ENCODE measurements around the gene DPYSL5. TPM values are rescaled to one million over a fixed set of nuclear protein-coding genes. Genes with fewer than 3 reads are reported as not detected.

DPYSL5 gene
- total RNA-seq, 2 experiments from 2014 or later, result not detected

DNA sequence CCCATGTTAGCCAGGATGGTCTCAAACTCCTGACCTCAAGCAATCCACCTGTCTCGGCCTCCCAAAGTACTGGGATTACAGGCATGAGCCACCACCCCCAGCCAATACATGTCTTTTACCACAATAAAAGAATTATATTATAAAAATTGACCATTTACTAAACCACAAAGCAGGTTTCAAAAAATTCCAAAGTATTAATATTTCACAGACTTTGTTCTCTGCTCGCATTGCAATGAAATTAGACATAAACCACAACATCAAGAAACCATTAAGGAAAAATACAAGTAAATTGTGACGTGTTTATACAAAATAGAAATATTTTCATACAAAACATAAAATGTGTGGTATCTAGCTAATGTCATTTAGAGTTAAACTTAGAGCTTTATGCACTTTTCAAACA, 109.1 kb downstream of the DPYSL5 start:
- Mint-ChIP-seq H3K27ac (no peak overlapping the region), H3K9me3 (no peaks in the 10 kb centered on the region), H3K27me3 (peaks cover 20% of the 10 kb centered on the region), H3K4me1 (ENCODE audit: low read depth) (no peaks in the 10 kb centered on the region), H3K4me3 (no peak overlapping the region), H3K36me3 (ENCODE audit: low read depth) (no peaks in the 10 kb centered on the region)
- ATAC-seq, result no peak
- DNase-seq, result no peak
- intact Hi-C loops (cut with micrococcal nuclease), result no loop called here
- no peak for TF ChIP-seq CTCF (IDR thresholded peaks at IDR 0.05)
- ChIA-PET CTCF (interaction anchor here (0.9 to 11.5 kb wide), 3 partner anchors 16 to 323 kb away, joined by 3 to 183 read pairs (median 4); no protein-coding TSS in a partner anchor), POLR2A (interaction anchor here (0.6 kb wide), 1 partner anchor 111 kb away, joined by 3 read pairs; no protein-coding TSS in a partner anchor)

DNA sequence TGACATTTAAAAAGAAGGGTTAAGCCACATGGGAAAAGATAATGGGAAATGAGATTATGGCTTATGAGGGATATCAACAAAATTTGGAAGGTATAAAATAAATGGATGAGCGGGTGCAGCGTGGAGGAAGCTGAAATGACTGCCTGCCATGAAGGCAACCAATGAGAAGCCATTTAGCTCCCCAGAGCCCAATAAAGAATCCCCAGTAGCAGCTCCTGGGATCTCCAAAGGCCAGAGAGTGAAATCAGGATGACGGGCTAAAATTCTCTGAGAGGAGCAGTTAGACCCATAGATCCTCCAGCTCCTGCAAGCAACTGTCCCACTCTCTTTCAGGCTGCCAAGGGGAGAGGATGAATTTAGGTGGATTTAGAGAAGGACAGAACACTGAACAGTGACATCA, 109.6 kb downstream of the DPYSL5 start:
- no peaks in the 10 kb centered on the region for H3K36me3 Mint-ChIP-seq (ENCODE audit: low read depth)
- no peaks in the 10 kb centered on the region for H3K4me1 Mint-ChIP-seq (ENCODE audit: low read depth)
- POLR2A ChIA-PET, result interaction anchor here (0.6 kb wide), 1 partner anchor 110 kb away, joined by 3 read pairs; no protein-coding TSS in a partner anchor
- no peak for TF ChIP-seq CTCF (IDR thresholded peaks at IDR 0.05)
- H3K27me3 Mint-ChIP-seq, result peaks cover 20% of the 10 kb centered on the region
- CTCF ChIA-PET, result interaction anchor here (0.9 to 11.5 kb wide), 3 partner anchors 16 to 322 kb away, joined by 3 to 183 read pairs (median 4); no protein-coding TSS in a partner anchor
- H3K27ac Mint-ChIP-seq, result no peak overlapping the region
- no peak for DNase-seq
- intact Hi-C loops (cut with micrococcal nuclease), result no loop called here
- no peak overlapping the region for H3K4me3 Mint-ChIP-seq
- no peaks in the 10 kb centered on the region for H3K9me3 Mint-ChIP-seq
- no peak for ATAC-seq

GRCh38 chr2:26959331-26959730, 111.4 kb downstream of the DPYSL5 start:
- H3K27me3 Mint-ChIP-seq, result peaks cover 18% of the 10 kb centered on the region
- POLR2A ChIA-PET, result interaction anchor here (0.6 to 1.0 kb wide), 2 partner anchors 36 to 80 kb away, joined by 3 read pairs; no protein-coding TSS in a partner anchor
- no peak for TF ChIP-seq CTCF (IDR thresholded peaks at IDR 0.05)
- CTCF ChIA-PET, result interaction anchor here (0.9 to 11.5 kb wide), 13 partner anchors 9 to 321 kb away, joined by 3 to 183 read pairs (median 4); no protein-coding TSS in a partner anchor
- no peak overlapping the region for H3K27ac Mint-ChIP-seq
- H3K9me3 Mint-ChIP-seq, result no peaks in the 10 kb centered on the region
- intact Hi-C loops (cut with micrococcal nuclease), result no loop called here
- H3K36me3 Mint-ChIP-seq (ENCODE audit: low read depth), result no peaks in the 10 kb centered on the region
- no peak for DNase-seq
- no peaks in the 10 kb centered on the region for H3K4me1 Mint-ChIP-seq (ENCODE audit: low read depth)
- no peak for ATAC-seq
- no peak overlapping the region for H3K4me3 Mint-ChIP-seq

DNA sequence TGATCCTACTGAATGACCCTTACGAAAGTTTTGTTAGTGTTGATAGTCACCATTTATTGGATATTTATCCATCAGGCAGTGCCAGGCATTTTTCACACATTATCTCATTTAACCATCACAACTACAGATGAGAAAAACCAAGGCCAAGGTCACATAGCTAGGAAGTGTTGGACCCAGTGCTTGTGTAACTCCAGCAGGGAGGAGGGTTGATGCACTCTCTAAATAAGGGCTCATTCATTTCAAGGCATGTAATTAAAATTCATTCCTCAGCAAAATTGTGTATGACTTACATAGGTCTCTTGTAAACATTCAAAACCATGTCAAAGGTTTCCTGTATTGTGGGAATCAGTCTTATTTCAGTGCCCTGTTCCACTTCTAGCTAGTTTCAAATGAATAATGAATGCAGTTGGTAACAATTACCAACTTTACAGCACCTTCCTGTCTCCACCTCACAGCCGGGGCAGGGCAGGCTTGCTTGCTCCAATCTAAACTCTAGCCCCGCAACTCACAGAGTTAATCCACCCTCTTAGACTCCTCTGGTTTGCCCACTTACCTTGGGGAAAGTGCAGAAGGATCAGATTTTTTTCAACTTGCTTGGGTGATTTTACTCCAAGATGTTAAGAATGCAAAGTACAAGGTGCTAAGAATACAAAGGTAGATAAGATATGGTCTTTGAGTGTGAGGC, 116.7 kb downstream of the DPYSL5 start:
- no peaks in the 10 kb centered on the region for H3K36me3 Mint-ChIP-seq (ENCODE audit: low read depth)
- H3K27ac Mint-ChIP-seq, result no peak overlapping the region
- ChIA-PET POLR2A (no interaction called here), CTCF (interaction anchor here (0.8 to 11.5 kb wide), 5 partner anchors 19 to 339 kb away, joined by 4 to 183 read pairs (median 5); no protein-coding TSS in a partner anchor)
- H3K9me3 Mint-ChIP-seq, result no peaks in the 10 kb centered on the region
- peaks cover 21% of the 10 kb centered on the region for H3K27me3 Mint-ChIP-seq
- peaks cover 7% of the 10 kb centered on the region for H3K4me1 Mint-ChIP-seq (ENCODE audit: low read depth)
- TF ChIP-seq CTCF (IDR thresholded peaks at IDR 0.05), result no peak
- DNase-seq, result no peak
- H3K4me3 Mint-ChIP-seq, result no peak overlapping the region
- no peak for ATAC-seq
- intact Hi-C loops (cut with micrococcal nuclease), result loop anchor here (5.0 kb wide), 2 partner anchors 123 to 318 kb away; partner anchors contain the start of genes KHK and TRIM54

- Mint-ChIP-seq H3K9me3 (no peaks in the 10 kb centered on the region), H3K36me3 (ENCODE audit: low read depth) (no peaks in the 10 kb centered on the region), H3K4me3 (no peak overlapping the region), H3K27ac (no peak overlapping the region), H3K27me3 (peaks cover 16% of the 10 kb centered on the region), H3K4me1 (ENCODE audit: low read depth) (peaks cover 16% of the 10 kb centered on the region)
- no peak for DNase-seq
- no peak for ATAC-seq
- intact Hi-C loops (cut with micrococcal nuclease), result no loop called here
- CTCF ChIA-PET, result interaction anchor here (1.4 to 3.2 kb wide), 4 partner anchors 8 to 121 kb away, joined by 4 to 20 read pairs (median 6); no protein-coding TSS in a partner anchor
- TF ChIP-seq CTCF (IDR thresholded peaks at IDR 0.05), result no peak
- POLR2A ChIA-PET, result interaction anchor here (0.6 kb wide), 1 partner anchor 51 kb away, joined by 3 read pairs; no protein-coding TSS in a partner anchor
Measured at GRCh38 chr2:26968001-26968400, 120.1 kb downstream of the DPYSL5 start.
